ENCODE measurements around the gene CDH4.

CDH4 gene

DNA sequence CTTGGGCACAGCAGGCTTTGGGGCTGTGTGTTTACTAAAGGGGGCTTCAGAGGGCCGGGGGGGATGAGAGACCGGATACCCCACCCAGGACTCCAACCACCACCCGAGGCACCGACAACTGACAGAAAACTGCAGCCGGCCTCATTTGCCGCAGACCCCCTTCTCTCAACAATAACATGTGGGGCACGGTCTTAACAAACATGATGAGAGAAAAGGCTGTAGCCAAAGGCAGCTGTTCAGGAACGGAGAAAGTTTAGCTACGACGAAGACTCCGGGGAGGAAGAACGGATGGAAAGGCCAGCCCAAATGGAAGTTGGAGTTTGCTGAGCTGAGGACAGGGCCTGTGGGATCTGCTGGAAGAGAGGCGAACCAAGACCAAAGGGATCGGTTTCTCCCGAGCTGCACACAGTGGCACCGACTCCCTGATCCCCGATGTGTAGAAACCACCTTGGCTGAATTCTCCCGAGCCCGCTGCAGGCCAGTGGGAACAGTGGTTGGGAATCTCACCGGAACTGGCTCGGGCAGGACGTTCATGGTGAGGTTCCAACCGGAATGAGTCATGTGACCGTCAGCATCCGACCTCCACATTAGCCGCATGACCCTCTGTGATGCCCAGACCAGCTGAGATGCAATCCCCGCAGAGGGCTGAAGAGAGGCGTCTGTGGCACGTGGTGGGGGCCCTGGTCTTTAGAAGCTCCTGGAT, 454.3 kb downstream of the CDH4 start:
- H3K27me3 ChIP-seq (ENCODE audit: control insufficient read depth, insufficient read depth, low read length), result no peaks in the 10 kb centered on the region
- H3K4me2 ChIP-seq (ENCODE audit: low read length), result peak overlapping the region; percentile 7
- peaks cover 31% of the 10 kb centered on the region for H3K4me1 ChIP-seq (ENCODE audit: control insufficient read depth, insufficient read depth, low read length)
- H3K9me3 ChIP-seq (replicated peaks; ENCODE audit: low read length), result no peaks in the 10 kb centered on the region
- H3K4me3 ChIP-seq (ENCODE audit: low read length), result no peak overlapping the region
- H3K36me3 ChIP-seq (ENCODE audit: insufficient read depth, low read length), result no peaks in the 10 kb centered on the region
- peak overlapping the region; percentile 60 for H3K9ac ChIP-seq (ENCODE audit: low read depth, low read length)

DNA sequence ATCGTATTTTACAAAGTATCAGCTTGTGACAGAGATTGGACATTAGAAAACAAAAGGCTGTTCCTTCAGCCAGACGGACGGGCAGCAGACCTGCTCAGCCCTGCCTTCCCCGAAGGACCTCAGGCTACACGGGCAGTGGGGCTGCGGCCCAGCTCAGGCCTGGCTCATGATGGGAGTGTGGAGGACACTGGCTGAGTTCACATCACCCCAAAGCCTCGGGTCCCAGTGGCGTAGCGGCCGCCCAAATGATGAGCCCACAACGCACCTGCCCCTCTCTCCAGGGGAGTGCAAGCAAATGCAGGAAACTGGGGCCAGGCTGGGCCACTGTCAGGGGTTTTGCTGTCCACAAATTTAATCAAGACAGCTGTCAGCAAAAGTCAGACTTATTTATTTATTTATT, 456.8 kb downstream of the CDH4 start:
- Histone ChIP-seq H3K4me2 (ENCODE audit: low read length) (no peak overlapping the region), H3K36me3 (ENCODE audit: insufficient read depth, low read length) (no peaks in the 10 kb centered on the region)

DNA sequence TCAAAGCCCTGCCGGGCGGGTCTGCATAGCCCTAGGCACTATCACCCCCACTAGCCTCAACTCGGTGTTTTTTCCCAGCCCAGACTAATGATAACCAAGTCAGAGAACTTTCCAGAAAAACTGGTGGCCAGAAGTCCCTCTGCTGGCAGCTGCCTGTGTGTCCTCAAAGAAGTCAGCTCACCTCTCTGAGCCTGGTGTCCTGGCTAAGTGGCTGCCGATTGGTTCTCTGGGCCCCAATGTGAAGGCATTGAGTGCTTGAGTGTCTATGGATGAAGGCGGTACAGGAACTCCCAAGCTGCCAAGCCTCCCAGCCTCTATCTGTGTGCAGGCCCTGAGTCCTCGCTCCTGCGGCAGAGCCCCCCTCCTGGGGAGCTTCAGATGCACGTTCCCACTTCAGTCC, 458.0 kb downstream of the CDH4 start:
- no peak overlapping the region for H3K4me3 ChIP-seq (ENCODE audit: low read length)
- no peaks in the 10 kb centered on the region for H3K9me3 ChIP-seq (replicated peaks; ENCODE audit: low read length)
- peaks cover 19% of the 10 kb centered on the region for H3K4me1 ChIP-seq (ENCODE audit: control insufficient read depth, insufficient read depth, low read length)
- no peaks in the 10 kb centered on the region for H3K36me3 ChIP-seq (ENCODE audit: insufficient read depth, low read length)
- no peak overlapping the region for H3K4me2 ChIP-seq (ENCODE audit: low read length)
- H3K9ac ChIP-seq (ENCODE audit: low read depth, low read length), result no peak overlapping the region
- no peaks in the 10 kb centered on the region for H3K27me3 ChIP-seq (ENCODE audit: control insufficient read depth, insufficient read depth, low read length)

More for the DNA sequence above, 456.8 kb downstream of the CDH4 start:
- Histone ChIP-seq H3K9me3 (replicated peaks; ENCODE audit: low read length) (no peaks in the 10 kb centered on the region), H3K27me3 (ENCODE audit: control insufficient read depth, insufficient read depth, low read length) (no peaks in the 10 kb centered on the region), H3K4me1 (ENCODE audit: control insufficient read depth, insufficient read depth, low read length) (peaks cover 31% of the 10 kb centered on the region), H3K9ac (ENCODE audit: low read depth, low read length) (no peak overlapping the region), H3K4me3 (ENCODE audit: low read length) (no peak overlapping the region)

DNA sequence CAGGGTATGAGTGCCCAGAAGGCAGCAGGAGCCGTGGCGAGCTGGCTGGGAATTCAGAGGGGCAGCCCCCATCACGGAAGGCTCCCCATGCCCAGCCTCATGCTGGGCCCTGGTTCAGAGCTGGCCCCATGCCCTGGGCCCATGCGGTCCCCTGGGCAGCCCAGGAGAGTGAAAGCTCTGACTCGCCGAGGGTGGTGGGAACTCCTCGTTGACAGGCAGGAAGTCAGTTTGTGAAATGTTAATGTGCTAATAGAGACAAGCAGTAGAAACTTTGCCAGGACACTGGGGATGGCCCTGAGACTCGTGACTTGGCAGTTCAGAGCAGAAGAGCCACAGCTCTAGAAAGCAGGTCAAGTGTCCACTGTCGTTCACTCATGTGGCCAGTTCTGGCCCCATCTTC, 460.6 kb downstream of the CDH4 start:
- Histone ChIP-seq H3K4me1 (ENCODE audit: control insufficient read depth, insufficient read depth, low read length) (no peaks in the 10 kb centered on the region), H3K4me3 (ENCODE audit: low read length) (no peak overlapping the region), H3K4me2 (ENCODE audit: low read length) (no peak overlapping the region), H3K36me3 (ENCODE audit: insufficient read depth, low read length) (no peaks in the 10 kb centered on the region), H3K9ac (ENCODE audit: low read depth, low read length) (no peak overlapping the region), H3K9me3 (replicated peaks; ENCODE audit: low read length) (peaks cover 5% of the 10 kb centered on the region), H3K27me3 (ENCODE audit: control insufficient read depth, insufficient read depth, low read length) (no peaks in the 10 kb centered on the region)

DNA sequence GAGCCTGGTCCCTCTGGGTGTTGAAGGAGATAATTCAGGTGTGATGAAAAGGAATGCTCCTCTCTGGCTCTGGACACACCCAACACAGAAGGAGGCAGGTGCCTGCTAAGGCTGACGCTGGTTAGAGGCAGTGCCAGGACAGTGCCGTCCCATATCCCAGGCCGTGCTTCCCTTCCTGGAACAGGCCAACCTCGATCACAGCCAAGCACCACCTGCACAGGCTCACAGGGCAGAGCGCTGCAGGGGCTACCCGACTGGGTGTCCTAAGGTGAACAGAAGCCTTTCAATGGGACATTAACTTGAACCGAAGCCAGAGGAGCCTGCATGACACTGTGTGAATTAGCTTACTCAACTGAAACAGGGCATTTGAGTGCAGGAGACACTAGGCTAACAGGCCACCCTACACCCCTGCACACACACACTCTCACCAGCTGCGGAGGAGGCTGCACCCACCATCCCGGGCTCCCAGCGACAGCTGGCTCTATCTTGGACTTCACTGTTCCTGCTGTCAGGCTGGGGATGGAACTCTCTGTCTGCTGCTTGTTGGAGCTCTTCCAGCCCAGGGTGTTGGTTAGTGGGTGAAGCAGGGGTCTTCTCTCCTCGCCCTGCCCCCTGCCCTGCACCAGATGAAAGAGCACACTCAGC, 466.4 kb downstream of the CDH4 start:
- H3K4me1 ChIP-seq (ENCODE audit: control insufficient read depth, insufficient read depth, low read length), result peaks cover 15% of the 10 kb centered on the region
- H3K4me3 ChIP-seq (ENCODE audit: low read length), result no peak overlapping the region

DNA sequence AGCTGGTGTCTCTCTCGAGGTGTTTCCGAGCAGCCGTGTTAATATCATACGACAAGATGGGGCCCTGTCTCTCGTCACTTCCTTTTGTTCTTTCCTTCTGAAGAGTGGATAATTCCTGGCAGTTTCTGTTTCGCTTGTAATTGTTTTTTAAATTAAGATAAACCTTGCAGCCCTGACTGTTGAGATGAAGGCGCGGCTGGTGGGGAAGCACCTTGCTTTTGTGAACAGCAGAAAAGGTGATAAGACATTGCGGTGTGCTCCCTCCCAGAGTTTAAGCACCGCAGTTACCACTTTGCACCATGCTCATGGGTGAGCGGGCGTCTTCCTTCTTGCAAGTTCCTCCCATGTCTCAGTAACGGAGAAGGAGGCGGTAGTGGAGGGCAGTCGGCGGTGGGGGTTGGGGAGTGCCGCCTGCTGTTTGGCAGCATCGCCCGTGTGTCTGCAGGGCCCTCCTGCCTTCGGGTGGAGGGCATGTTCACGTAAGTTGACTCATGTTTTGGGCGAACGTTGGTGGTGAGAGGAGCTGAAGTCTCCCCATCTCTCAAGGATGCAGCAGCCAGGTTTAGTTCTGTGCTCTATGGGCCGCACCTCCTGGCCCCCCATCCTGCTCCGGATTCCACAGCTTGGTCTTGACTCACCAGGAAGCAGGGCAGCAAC, 467.8 kb downstream of the CDH4 start:
- H3K4me3 ChIP-seq (ENCODE audit: low read length), result no peak overlapping the region

More for the DNA sequence above, 466.4 kb downstream of the CDH4 start:
- Histone ChIP-seq H3K36me3 (ENCODE audit: insufficient read depth, low read length) (no peaks in the 10 kb centered on the region), H3K9ac (ENCODE audit: low read depth, low read length) (no peak overlapping the region), H3K27me3 (ENCODE audit: control insufficient read depth, insufficient read depth, low read length) (no peaks in the 10 kb centered on the region), H3K9me3 (replicated peaks; ENCODE audit: low read length) (peaks cover 5% of the 10 kb centered on the region), H3K4me2 (ENCODE audit: low read length) (no peak overlapping the region)

DNA sequence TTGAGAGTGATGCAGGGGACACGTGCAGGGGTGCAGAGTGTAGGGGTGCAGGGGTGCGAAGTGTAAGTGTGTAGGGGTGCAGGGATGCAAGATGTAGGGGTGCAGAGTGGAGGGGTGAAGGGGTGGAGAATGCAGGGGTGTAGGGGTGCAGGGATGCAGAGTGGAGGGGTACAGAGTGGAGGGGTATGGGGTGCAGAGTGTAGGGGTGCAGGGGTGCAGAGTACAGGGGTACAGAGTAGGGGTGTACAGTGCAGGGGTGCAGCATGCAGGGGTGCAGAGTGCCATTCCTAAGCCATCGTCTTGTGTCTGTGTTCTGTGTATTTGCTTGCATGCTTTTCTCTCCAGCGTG, 468.3 kb downstream of the CDH4 start:
- no peak overlapping the region for H3K4me2 ChIP-seq (ENCODE audit: low read length)
- no peaks in the 10 kb centered on the region for H3K27me3 ChIP-seq (ENCODE audit: control insufficient read depth, insufficient read depth, low read length)
- H3K9ac ChIP-seq (ENCODE audit: low read depth, low read length), result no peak overlapping the region
- no peak overlapping the region for H3K4me3 ChIP-seq (ENCODE audit: low read length)
- H3K4me1 ChIP-seq (ENCODE audit: control insufficient read depth, insufficient read depth, low read length), result peaks cover 15% of the 10 kb centered on the region
- H3K36me3 ChIP-seq (ENCODE audit: insufficient read depth, low read length), result no peaks in the 10 kb centered on the region
- H3K9me3 ChIP-seq (replicated peaks; ENCODE audit: low read length), result peaks cover 5% of the 10 kb centered on the region

More for the DNA sequence above, 467.8 kb downstream of the CDH4 start:
- no peak overlapping the region for H3K9ac ChIP-seq (ENCODE audit: low read depth, low read length)
- peaks cover 5% of the 10 kb centered on the region for H3K9me3 ChIP-seq (replicated peaks; ENCODE audit: low read length)
- peak overlapping the region; percentile 22 for H3K4me2 ChIP-seq (ENCODE audit: low read length)
- H3K27me3 ChIP-seq (ENCODE audit: control insufficient read depth, insufficient read depth, low read length), result no peaks in the 10 kb centered on the region
- no peaks in the 10 kb centered on the region for H3K36me3 ChIP-seq (ENCODE audit: insufficient read depth, low read length)
- H3K4me1 ChIP-seq (ENCODE audit: control insufficient read depth, insufficient read depth, low read length), result peaks cover 15% of the 10 kb centered on the region

DNA sequence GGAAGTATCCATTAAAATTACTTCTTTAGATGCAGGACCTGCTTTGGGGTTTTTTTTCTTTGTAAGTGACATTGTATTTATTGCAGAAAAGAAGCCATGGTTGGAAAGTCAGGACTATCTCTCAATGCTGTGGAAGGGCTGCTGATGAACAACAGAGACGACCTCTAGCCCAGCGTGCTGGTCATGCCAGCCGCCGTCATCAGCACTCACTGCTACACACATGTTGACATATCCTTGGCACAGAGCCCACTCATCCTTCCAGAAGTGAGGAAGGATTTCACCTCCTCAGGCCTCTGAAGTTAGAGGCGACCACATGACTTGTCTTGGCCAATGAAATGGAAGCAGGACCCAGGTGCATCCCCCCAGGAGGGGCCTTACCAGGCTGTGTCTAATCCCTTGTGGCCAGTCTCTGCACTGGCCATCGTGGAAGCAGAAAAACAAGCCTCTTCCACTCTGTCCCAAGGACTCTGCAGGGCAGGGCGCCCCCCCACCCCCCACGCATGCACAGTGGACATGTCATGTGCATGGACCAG, 470.2 kb downstream of the CDH4 start:
- Histone ChIP-seq H3K4me2 (ENCODE audit: low read length) (no peak overlapping the region), H3K27me3 (ENCODE audit: control insufficient read depth, insufficient read depth, low read length) (no peaks in the 10 kb centered on the region), H3K4me3 (ENCODE audit: low read length) (no peak overlapping the region), H3K4me1 (ENCODE audit: control insufficient read depth, insufficient read depth, low read length) (peaks cover 15% of the 10 kb centered on the region), H3K9me3 (replicated peaks; ENCODE audit: low read length) (no peaks in the 10 kb centered on the region), H3K36me3 (ENCODE audit: insufficient read depth, low read length) (peaks cover 4% of the 10 kb centered on the region), H3K9ac (ENCODE audit: low read depth, low read length) (no peak overlapping the region)

DNA sequence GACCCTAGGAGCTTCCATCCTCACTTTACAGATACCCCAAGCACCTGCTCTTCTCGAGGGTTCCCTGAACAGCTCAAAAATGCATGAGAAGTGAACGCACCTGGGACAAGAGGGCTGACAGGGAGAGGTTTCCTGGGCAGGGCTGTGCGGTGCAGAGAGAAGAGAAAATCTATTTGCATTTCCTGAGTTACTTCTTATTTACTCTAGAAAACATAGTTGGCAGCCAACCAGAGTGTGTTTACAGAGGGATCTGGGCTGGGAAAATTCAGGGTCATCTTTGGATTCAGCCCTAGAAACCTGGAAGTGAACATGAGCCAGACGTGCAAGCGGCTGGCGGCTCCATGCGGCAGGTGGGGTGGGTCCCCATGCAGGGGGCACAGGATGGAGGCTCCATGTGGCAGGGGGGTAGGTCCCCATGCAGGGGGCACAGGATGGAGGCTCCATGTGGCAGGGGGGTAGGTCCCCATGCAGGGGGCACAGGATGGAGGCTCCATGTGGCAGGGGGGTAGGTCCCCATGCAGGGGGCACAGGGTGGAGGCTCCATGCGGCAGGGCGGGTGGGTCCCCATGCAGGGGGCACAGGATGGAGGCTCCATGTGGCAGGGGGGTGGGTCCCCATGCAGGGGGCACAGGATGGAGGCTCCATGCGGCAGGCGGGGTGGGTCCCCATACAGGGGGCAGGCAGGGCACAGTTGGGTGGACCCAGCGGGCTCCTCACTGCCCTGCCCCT, 471.6 kb downstream of the CDH4 start:
- H3K36me3 ChIP-seq (ENCODE audit: insufficient read depth, low read length), result peaks cover 4% of the 10 kb centered on the region
- no peak overlapping the region for H3K4me2 ChIP-seq (ENCODE audit: low read length)
- H3K4me3 ChIP-seq (ENCODE audit: low read length), result no peak overlapping the region
- H3K4me1 ChIP-seq (ENCODE audit: control insufficient read depth, insufficient read depth, low read length), result peaks cover 14% of the 10 kb centered on the region
- no peaks in the 10 kb centered on the region for H3K9me3 ChIP-seq (replicated peaks; ENCODE audit: low read length)
- H3K9ac ChIP-seq (ENCODE audit: low read depth, low read length), result no peak overlapping the region
- H3K27me3 ChIP-seq (ENCODE audit: control insufficient read depth, insufficient read depth, low read length), result no peaks in the 10 kb centered on the region

DNA sequence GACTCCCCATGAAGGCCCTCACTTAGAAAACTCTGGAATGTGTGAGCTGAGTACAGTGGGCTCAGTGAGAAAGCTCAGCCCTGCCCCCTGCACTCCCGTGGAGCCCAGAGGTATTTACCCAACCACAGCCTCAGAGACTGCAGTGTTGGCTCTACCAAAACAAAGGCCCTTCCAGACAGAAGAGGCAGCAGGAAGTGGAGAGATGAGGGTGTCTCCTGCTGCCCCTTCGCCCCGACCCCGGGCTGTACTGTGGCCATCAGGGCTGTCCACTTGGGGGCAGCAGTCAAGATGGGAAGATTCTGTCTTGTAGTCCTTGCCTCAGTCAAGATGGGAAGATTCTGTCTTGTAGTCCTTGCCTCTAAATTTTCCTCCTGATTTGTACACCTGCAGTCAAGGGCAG, 472.3 kb downstream of the CDH4 start:
- Histone ChIP-seq H3K4me2 (ENCODE audit: low read length) (no peak overlapping the region), H3K9me3 (replicated peaks; ENCODE audit: low read length) (no peaks in the 10 kb centered on the region), H3K4me3 (ENCODE audit: low read length) (no peak overlapping the region), H3K27me3 (ENCODE audit: control insufficient read depth, insufficient read depth, low read length) (no peaks in the 10 kb centered on the region), H3K9ac (ENCODE audit: low read depth, low read length) (no peak overlapping the region), H3K4me1 (ENCODE audit: control insufficient read depth, insufficient read depth, low read length) (peaks cover 7% of the 10 kb centered on the region), H3K36me3 (ENCODE audit: insufficient read depth, low read length) (peaks cover 4% of the 10 kb centered on the region)

DNA sequence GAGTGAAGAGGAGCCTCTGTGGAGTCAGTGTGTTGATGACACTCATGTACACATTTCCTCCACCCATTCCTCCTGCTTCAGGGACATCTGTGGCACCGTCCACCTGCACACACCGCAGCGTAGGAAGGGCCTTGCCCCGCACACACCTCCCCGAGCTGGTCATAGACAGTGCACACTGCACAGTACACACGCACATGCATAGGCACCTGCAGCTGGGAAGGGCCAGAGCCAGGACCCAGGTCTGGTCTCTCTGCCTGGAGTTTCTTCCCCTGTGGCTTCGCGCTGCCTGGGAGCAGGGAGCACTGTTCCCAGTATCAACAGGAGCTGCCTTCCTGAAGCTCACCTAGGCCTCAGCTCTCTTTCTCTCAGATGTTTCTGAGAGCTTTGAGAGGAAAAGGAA, 473.1 kb downstream of the CDH4 start:
- H3K27me3 ChIP-seq (ENCODE audit: control insufficient read depth, insufficient read depth, low read length), result no peaks in the 10 kb centered on the region
- no peak overlapping the region for H3K9ac ChIP-seq (ENCODE audit: low read depth, low read length)
- no peaks in the 10 kb centered on the region for H3K9me3 ChIP-seq (replicated peaks; ENCODE audit: low read length)
- H3K4me1 ChIP-seq (ENCODE audit: control insufficient read depth, insufficient read depth, low read length), result no peaks in the 10 kb centered on the region
- peaks cover 4% of the 10 kb centered on the region for H3K36me3 ChIP-seq (ENCODE audit: insufficient read depth, low read length)
- H3K4me3 ChIP-seq (ENCODE audit: low read length), result no peak overlapping the region
- H3K4me2 ChIP-seq (ENCODE audit: low read length), result no peak overlapping the region
